Panc1 (cell line): ENCODE results near the gene RAP2B. TPM values are rescaled to one million over a fixed set of nuclear protein-coding genes. Genes with fewer than 3 reads are reported as not detected.

ENCODE experiments used
- ATAC-seq: fragments of 200-7000 bp; cut with Tn5 transposase; 2 replicates; pipeline ENCODE4 v1.9.1; 2020; ENCODE audit warnings: mild to moderate bottlenecking, moderate library complexity
- BruUV-seq: library from RNA; stranded (reverse); fragments of 400-500 nt; replicated peaks from 2 replicates; lab custom pipeline; 2021; lab: Mats Ljungman, UMichigan
- CTCF ChIA-PET: fragments of 300-600 bp; sonication (Branson Sonifier 250); formaldehyde crosslinking; loops from one replicate; lab custom pipeline; 2022; ENCODE audit warnings: antibody characterized with exemption; lab: Charles Lee
- POLR2A ChIA-PET: fragments of 300-600 bp; sonication (Branson Sonifier 250); formaldehyde crosslinking; loops from one replicate; lab custom pipeline; 2022; ENCODE audit warnings: antibody characterized with exemption; lab: Charles Lee
- DNase-seq: peaks from one replicate; pipeline ENCODE4 v3.0.0-alpha.2; 2010; ENCODE audit warnings: low read depth, low spot score
- H3K27ac ChIP-seq: 2 replicates; pipeline ENCODE4 v1.5.1; 2011; ENCODE audit warnings: mild to moderate bottlenecking, low read length, inconsistent platforms
- H3K27me3 ChIP-seq: fragments of 200-500 bp; sonication (Bioruptor generic); 2 replicates; pipeline ENCODE4 v1.6.0; 2014; ENCODE audit warnings: low read length, inconsistent platforms; ENCODE audit not compliant: control insufficient read depth, insufficient read depth
- H3K36me3 ChIP-seq: fragments of 200-500 bp; sonication (Bioruptor generic); 2 replicates; pipeline ENCODE4 v1.5.1; 2014; ENCODE audit warnings: inconsistent platforms, mild to moderate bottlenecking, low read length, moderate library complexity; ENCODE audit not compliant: control insufficient read depth, insufficient read depth
- H3K4me1 ChIP-seq: 2 replicates; pipeline ENCODE4 v1.5.1; 2011; ENCODE audit warnings: inconsistent platforms, mild to moderate bottlenecking, low read length, moderate library complexity; ENCODE audit not compliant: control insufficient read depth, insufficient read depth
- H3K4me3 ChIP-seq, 2 experiments: 2 replicates each; pipeline ENCODE4 v1.5.1; 2011 to 2012; ENCODE audit warnings: low read depth in 2 of 2, low read length in 2 of 2, mild to moderate bottlenecking in 2 of 2, inconsistent platforms in 1 of 2, moderate library complexity in 1 of 2
- H3K9me3 ChIP-seq: fragments of 200-500 bp; sonication (Bioruptor generic); 2 replicates; pipeline ENCODE4 v1.5.1; 2014; ENCODE audit warnings: low read depth, mild to moderate bottlenecking, inconsistent platforms, low read length, moderate library complexity; ENCODE audit not compliant: control insufficient read depth, insufficient read depth
- CTCF ChIP-seq: fragments of 450-650 bp; IDR thresholded peaks from 2 replicates; pipeline ENCODE4 v1.5.1; 2017; ENCODE audit warnings: mild to moderate bottlenecking
- POLR2AphosphoS5 ChIP-seq: IDR thresholded peaks from 2 replicates; pipeline ENCODE4 v1.6.1; 2012; ENCODE audit warnings: mild to moderate bottlenecking, low read depth, low read length, moderate library complexity
- REST ChIP-seq, 2 experiments: IDR thresholded peaks; 2 replicates each; pipeline ENCODE4 v1.6.1; 2011 to 2012; ENCODE audit warnings: low read depth in 2 of 2, control low read depth in 1 of 2, low read length in 1 of 2, mild to moderate bottlenecking in 1 of 2, moderate library complexity in 1 of 2; ENCODE audit not compliant: insufficient read depth in 1 of 2
- SIN3A ChIP-seq: IDR thresholded peaks from 2 replicates; pipeline ENCODE4 v1.6.1; 2012; ENCODE audit warnings: low read depth, mild to moderate bottlenecking, low read length, moderate library complexity, borderline replicate concordance; ENCODE audit not compliant: insufficient read depth
- TCF7L2 ChIP-seq: IDR thresholded peaks from 2 replicates; pipeline ENCODE4 v1.6.1; 2011; ENCODE audit warnings: mild to moderate bottlenecking, low read depth, low read length, inconsistent platforms
- in situ Hi-C: cut with HindIII; loops from 2 replicates; pipeline ENCODE4 v1.10.0; 2016; ENCODE audit warnings: low sequenced_read_pairs, low pct_unique_long_range_greater_than_20kb
- intact Hi-C: fragments of 100-400 bp; cut with micrococcal nuclease; formaldehyde crosslinking; loops from one replicate; pipeline ENCODE4 v1.10.0; 2022; ENCODE audit not compliant: unreplicated experiment
- total RNA-seq: library from RNA; stranded (reverse); gene quantifications from one replicate; pipeline ENCODE4 v1.2.1, GENCODE V29; 2021; ENCODE audit not compliant: unreplicated experiment

The RAP2B gene
- total RNA-seq, 1 experiment from 2014 or later = 14.7 TPM

GRCh38 chr3:153130312-153130977 is 31.6 kb upstream of the RAP2B start:
- ATAC-seq (peak; percentile 42; the same call in 1 of the 2 replicates), DNase-seq (peak; percentile 75)
- Histone ChIP-seq H3K27me3 (no peaks in the 10 kb centered on the region), H3K36me3 (no peaks in the 10 kb centered on the region), H3K4me3 (no peak overlapping the region), H3K9me3 (no peaks in the 10 kb centered on the region), H3K4me1 (peaks cover 3% of the 10 kb centered on the region; the same call in 1 of the 2 replicates), H3K27ac (no peak overlapping the region)
- in situ Hi-C loops (no loop called here), intact Hi-C loops (no loop called here)
- ChIA-PET POLR2A (interaction anchor here (0.7 kb wide), 1 partner anchor 536 kb away, joined by 5 read pairs; no protein-coding TSS in a partner anchor), CTCF (no interaction called here)
- no TSS peak for BruUV-seq
- TF ChIP-seq CTCF (no peak), POLR2AphosphoS5 (no peak), REST (IDR thresholded peaks at IDR 0.05; ENCODE audit: insufficient read depth in 1 of 2, low read depth in 2 of 2, low read length in 1 of 2) (no peak), TCF7L2 (no peak), SIN3A (no peak)

GRCh38 chr3:153137626-153138025 is 24.4 kb upstream of the RAP2B start:
- BruUV-seq = no TSS peak
- Histone ChIP-seq H3K27me3 (no peaks in the 10 kb centered on the region), H3K4me3 (no peak overlapping the region), H3K36me3 (no peaks in the 10 kb centered on the region), H3K9me3 (no peaks in the 10 kb centered on the region), H3K27ac (peak overlapping the region; percentile 2), H3K4me1 (peaks cover 22% of the 10 kb centered on the region)
- CTCF ChIA-PET = interaction anchor here (0.7 kb wide), 1 partner anchor 944 kb away, joined by 5 read pairs; no protein-coding TSS in a partner anchor
- no peak for DNase-seq
- POLR2A ChIA-PET = no interaction called here
- intact Hi-C loops = no loop called here
- in situ Hi-C loops = no loop called here
- ATAC-seq = no peak
- TF ChIP-seq TCF7L2 = no peak
- TF ChIP-seq CTCF = no peak
- no peak for TF ChIP-seq POLR2AphosphoS5
- no peak for TF ChIP-seq SIN3A
- no peak for TF ChIP-seq REST (IDR thresholded peaks at IDR 0.05; ENCODE audit: insufficient read depth in 1 of 2, low read depth in 2 of 2, low read length in 1 of 2)
